Transverse colon (tissue), 4 donors: ENCODE data around the gene HPCAL1.

Source experiments
- EP300 ChIP-seq: sonication (generic); formaldehyde crosslinking; IDR thresholded peaks from one replicate; pipeline ENCODE4 v1.6.1; 2017; ENCODE audit warnings: antibody characterized with exemption, low read depth
- POLR2A ChIP-seq: fragments of 450-650 bp; IDR thresholded peaks from one replicate; pipeline ENCODE4 v1.6.1; 2016; ENCODE audit warnings: antibody characterized with exemption, mild to moderate bottlenecking, moderate library complexity
- POLR2AphosphoS5 ChIP-seq, 3 donors: sonication (generic); formaldehyde crosslinking; IDR thresholded peaks; one replicate each; pipeline ENCODE4 v1.6.1; 2016; ENCODE audit warnings: antibody characterized with exemption in 3 of 3
- TF ChIP-seq, protein P1 (sequence below), 5 experiments: fragments of 200-600 bp in 3 of 5; fragments of 450-650 bp in 2 of 5; sonication (generic) in 3 of 5; IDR thresholded peaks; 1 replicate in 2 of 5; 2 replicates in 3 of 5; pipeline ENCODE4 v1.5.1; 2016 to 2017; ENCODE audit warnings: antibody characterized with exemption in 5 of 5, inconsistent platforms in 3 of 5, mild to moderate bottlenecking in 2 of 5, moderate library complexity in 1 of 5

- TF ChIP-seq POLR2AphosphoS5 (IDR thresholded peaks at IDR 0.05) (no peak), POLR2A (no peak), EP300 (no peak)
- TF ChIP-seq, protein P1, sequence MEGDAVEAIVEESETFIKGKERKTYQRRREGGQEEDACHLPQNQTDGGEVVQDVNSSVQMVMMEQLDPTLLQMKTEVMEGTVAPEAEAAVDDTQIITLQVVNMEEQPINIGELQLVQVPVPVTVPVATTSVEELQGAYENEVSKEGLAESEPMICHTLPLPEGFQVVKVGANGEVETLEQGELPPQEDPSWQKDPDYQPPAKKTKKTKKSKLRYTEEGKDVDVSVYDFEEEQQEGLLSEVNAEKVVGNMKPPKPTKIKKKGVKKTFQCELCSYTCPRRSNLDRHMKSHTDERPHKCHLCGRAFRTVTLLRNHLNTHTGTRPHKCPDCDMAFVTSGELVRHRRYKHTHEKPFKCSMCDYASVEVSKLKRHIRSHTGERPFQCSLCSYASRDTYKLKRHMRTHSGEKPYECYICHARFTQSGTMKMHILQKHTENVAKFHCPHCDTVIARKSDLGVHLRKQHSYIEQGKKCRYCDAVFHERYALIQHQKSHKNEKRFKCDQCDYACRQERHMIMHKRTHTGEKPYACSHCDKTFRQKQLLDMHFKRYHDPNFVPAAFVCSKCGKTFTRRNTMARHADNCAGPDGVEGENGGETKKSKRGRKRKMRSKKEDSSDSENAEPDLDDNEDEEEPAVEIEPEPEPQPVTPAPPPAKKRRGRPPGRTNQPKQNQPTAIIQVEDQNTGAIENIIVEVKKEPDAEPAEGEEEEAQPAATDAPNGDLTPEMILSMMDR (IDR thresholded peaks at IDR 0.05): no peak
Measured at GRCh38 chr2:10329580-10329879, 26.8 kb downstream of the HPCAL1 start.
